Loucy (cell line): ENCODE measurements around the gene GRB10.

ENCODE experiments used
- EZH2phosphoT487 ChIP-seq: fragments of 200-600 bp; IDR thresholded peaks from 2 replicates; pipeline ENCODE4 v1.6.1; 2018; ENCODE audit warnings: antibody characterized with exemption, mild to moderate bottlenecking, moderate library complexity, borderline replicate concordance
- TF ChIP-seq, protein P1 (sequence below): fragments of 200-600 bp; sonication (generic); conservative IDR thresholded peaks from 2 replicates; pipeline ENCODE4 v1.5.1; 2014; ENCODE audit warnings: mild to moderate bottlenecking, antibody characterized with exemption, low read length

DNA sequence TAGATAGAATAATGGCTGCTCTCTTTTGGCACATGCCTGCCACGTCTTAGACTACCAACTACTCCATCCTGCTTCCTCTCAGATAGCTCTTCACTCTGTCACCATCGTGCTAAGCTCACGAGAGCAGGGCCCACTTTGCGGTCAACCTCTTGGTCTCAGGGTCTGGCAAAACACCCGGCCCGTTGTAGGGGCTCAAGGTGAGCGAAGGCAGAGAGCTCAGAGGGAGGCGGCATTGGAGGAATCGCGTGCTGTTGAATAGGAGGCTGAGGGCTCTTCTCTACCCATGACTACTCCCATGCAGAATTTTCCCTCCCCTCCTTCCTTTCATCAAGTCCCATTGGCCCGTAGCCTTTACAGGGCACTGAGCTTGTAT lies 116.6 kb downstream of the GRB10 start:
- no peak for TF ChIP-seq EZH2phosphoT487
- TF ChIP-seq, protein P1, sequence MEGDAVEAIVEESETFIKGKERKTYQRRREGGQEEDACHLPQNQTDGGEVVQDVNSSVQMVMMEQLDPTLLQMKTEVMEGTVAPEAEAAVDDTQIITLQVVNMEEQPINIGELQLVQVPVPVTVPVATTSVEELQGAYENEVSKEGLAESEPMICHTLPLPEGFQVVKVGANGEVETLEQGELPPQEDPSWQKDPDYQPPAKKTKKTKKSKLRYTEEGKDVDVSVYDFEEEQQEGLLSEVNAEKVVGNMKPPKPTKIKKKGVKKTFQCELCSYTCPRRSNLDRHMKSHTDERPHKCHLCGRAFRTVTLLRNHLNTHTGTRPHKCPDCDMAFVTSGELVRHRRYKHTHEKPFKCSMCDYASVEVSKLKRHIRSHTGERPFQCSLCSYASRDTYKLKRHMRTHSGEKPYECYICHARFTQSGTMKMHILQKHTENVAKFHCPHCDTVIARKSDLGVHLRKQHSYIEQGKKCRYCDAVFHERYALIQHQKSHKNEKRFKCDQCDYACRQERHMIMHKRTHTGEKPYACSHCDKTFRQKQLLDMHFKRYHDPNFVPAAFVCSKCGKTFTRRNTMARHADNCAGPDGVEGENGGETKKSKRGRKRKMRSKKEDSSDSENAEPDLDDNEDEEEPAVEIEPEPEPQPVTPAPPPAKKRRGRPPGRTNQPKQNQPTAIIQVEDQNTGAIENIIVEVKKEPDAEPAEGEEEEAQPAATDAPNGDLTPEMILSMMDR = no peak
